H1 (cell line): ENCODE measurements around the gene MRPL27.

Experiments
- CHD1 ChIP-seq: IDR thresholded peaks from 2 replicates; pipeline ENCODE4 v1.6.1; 2012; ENCODE audit warnings: low read depth, low read length, improper control_type of control experiment
- CTCF ChIP-seq, 3 experiments: IDR thresholded peaks; 1 replicate in 2 of 3; 2 replicates in 1 of 3; pipeline versions ENCODE4 v1.5.1 to v1.6.1; 2011; ENCODE audit warnings: low read length in 3 of 3, mild to moderate bottlenecking in 3 of 3, inconsistent platforms in 2 of 3, low read depth in 1 of 3, moderate library complexity in 1 of 3; ENCODE audit not compliant: insufficient read depth in 1 of 3; ENCODE audit errors: control extremely low read depth in 1 of 3
- EZH2 ChIP-seq: fragments of 200-600 bp; sonication (generic); IDR thresholded peaks from 2 replicates; pipeline ENCODE4 v1.7.1; 2012; ENCODE audit warnings: low read depth, mild to moderate bottlenecking, moderate library complexity, low read length, inconsistent platforms; ENCODE audit not compliant: severe bottlenecking
- JUND ChIP-seq: IDR thresholded peaks from 2 replicates; pipeline ENCODE4 v1.6.1; 2011; ENCODE audit warnings: mild to moderate bottlenecking, improper control_type of control experiment, low read length
- NRF1 ChIP-seq: IDR thresholded peaks from 2 replicates; pipeline ENCODE4 v1.6.1; 2011; ENCODE audit warnings: mild to moderate bottlenecking, low read depth, low read length, improper control_type of control experiment
- POLR2A ChIP-seq, 2 experiments: IDR thresholded peaks; 1 replicate in 1 of 2; 2 replicates in 1 of 2; pipeline ENCODE4 v1.6.1; 2011; ENCODE audit warnings: low read depth in 2 of 2, low read length in 2 of 2, mild to moderate bottlenecking in 2 of 2; ENCODE audit errors: control extremely low read depth in 1 of 2
- POU5F1 ChIP-seq: IDR thresholded peaks from 2 replicates; pipeline ENCODE4 v1.6.1; 2011; ENCODE audit warnings: low read depth, mild to moderate bottlenecking, low read length, moderate library complexity
- RXRA ChIP-seq: IDR thresholded peaks from 2 replicates; pipeline ENCODE4 v1.6.1; 2011; ENCODE audit warnings: low read depth, mild to moderate bottlenecking, low read length, moderate library complexity; ENCODE audit not compliant: insufficient read depth
- SIN3A ChIP-seq, 2 experiments: IDR thresholded peaks in 1 of 2; conservative IDR thresholded peaks in 1 of 2; 2 replicates each; pipeline ENCODE4 v1.6.1; 2011 to 2012; ENCODE audit warnings: low read length in 2 of 2, improper control_type of control experiment in 1 of 2, low read depth in 1 of 2, mild to moderate bottlenecking in 1 of 2
- SP4 ChIP-seq: IDR thresholded peaks from 2 replicates; pipeline ENCODE4 v1.6.1; 2012; ENCODE audit warnings: low read length, inconsistent platforms
- USF2 ChIP-seq: IDR thresholded peaks from 2 replicates; pipeline ENCODE4 v1.6.1; 2011; ENCODE audit warnings: low read length, improper control_type of control experiment

GRCh38 chr17:50355701-50356341, 17.2 kb downstream of the MRPL27 start:
- TF ChIP-seq USF2 (no peak), EZH2 (no peak), RXRA (no peak), CTCF (IDR thresholded peaks at IDR 0.05; ENCODE audit: control extremely low read depth in 1 of 3, insufficient read depth in 1 of 3, low read depth in 1 of 3, low read length in 3 of 3) (no peak), NRF1 (no peak), JUND (no peak), POLR2A (IDR thresholded peaks at IDR 0.05; ENCODE audit: control extremely low read depth in 1 of 2, low read depth in 2 of 2, low read length in 2 of 2) (no peak), SIN3A (conservative IDR thresholded peaks at IDR 0.05 in 1 of 2, IDR thresholded peaks at IDR 0.05 in 1 of 2; ENCODE audit: low read depth in 1 of 2, low read length in 2 of 2) (no peak), POU5F1 (no peak), SP4 (no peak), CHD1 (no peak)
